Panc1 (cell line): Measurements from ENCODE around the gene OTUB1. TPM values are rescaled to one million over a fixed set of nuclear protein-coding genes. Genes with fewer than 3 reads are reported as not detected.

ENCODE experiments used
- ATAC-seq: fragments of 200-7000 bp; cut with Tn5 transposase; 2 replicates; pipeline ENCODE4 v1.9.1; 2020; ENCODE audit warnings: mild to moderate bottlenecking, moderate library complexity
- BruUV-seq: library from RNA; stranded (reverse); fragments of 400-500 nt; replicated peaks from 2 replicates; lab custom pipeline; 2021; lab: Mats Ljungman, UMichigan
- CTCF ChIA-PET: fragments of 300-600 bp; sonication (Branson Sonifier 250); formaldehyde crosslinking; loops from one replicate; lab custom pipeline; 2022; ENCODE audit warnings: antibody characterized with exemption; lab: Charles Lee
- POLR2A ChIA-PET: fragments of 300-600 bp; sonication (Branson Sonifier 250); formaldehyde crosslinking; loops from one replicate; lab custom pipeline; 2022; ENCODE audit warnings: antibody characterized with exemption; lab: Charles Lee
- DNase-seq: peaks from one replicate; pipeline ENCODE4 v3.0.0-alpha.2; 2010; ENCODE audit warnings: low read depth, low spot score
- H3K27ac ChIP-seq: 2 replicates; pipeline ENCODE4 v1.5.1; 2011; ENCODE audit warnings: mild to moderate bottlenecking, low read length, inconsistent platforms
- H3K27me3 ChIP-seq: fragments of 200-500 bp; sonication (Bioruptor generic); 2 replicates; pipeline ENCODE4 v1.6.0; 2014; ENCODE audit warnings: low read length, inconsistent platforms; ENCODE audit not compliant: control insufficient read depth, insufficient read depth
- H3K36me3 ChIP-seq: fragments of 200-500 bp; sonication (Bioruptor generic); 2 replicates; pipeline ENCODE4 v1.5.1; 2014; ENCODE audit warnings: inconsistent platforms, mild to moderate bottlenecking, low read length, moderate library complexity; ENCODE audit not compliant: control insufficient read depth, insufficient read depth
- H3K4me1 ChIP-seq: 2 replicates; pipeline ENCODE4 v1.5.1; 2011; ENCODE audit warnings: inconsistent platforms, mild to moderate bottlenecking, low read length, moderate library complexity; ENCODE audit not compliant: control insufficient read depth, insufficient read depth
- H3K4me3 ChIP-seq, 2 experiments: 2 replicates each; pipeline ENCODE4 v1.5.1; 2011 to 2012; ENCODE audit warnings: low read depth in 2 of 2, low read length in 2 of 2, mild to moderate bottlenecking in 2 of 2, inconsistent platforms in 1 of 2, moderate library complexity in 1 of 2
- H3K9me3 ChIP-seq: fragments of 200-500 bp; sonication (Bioruptor generic); 2 replicates; pipeline ENCODE4 v1.5.1; 2014; ENCODE audit warnings: low read depth, mild to moderate bottlenecking, inconsistent platforms, low read length, moderate library complexity; ENCODE audit not compliant: control insufficient read depth, insufficient read depth
- CTCF ChIP-seq: fragments of 450-650 bp; IDR thresholded peaks from 2 replicates; pipeline ENCODE4 v1.5.1; 2017; ENCODE audit warnings: mild to moderate bottlenecking
- POLR2AphosphoS5 ChIP-seq: IDR thresholded peaks from 2 replicates; pipeline ENCODE4 v1.6.1; 2012; ENCODE audit warnings: mild to moderate bottlenecking, low read depth, low read length, moderate library complexity
- REST ChIP-seq, 2 experiments: IDR thresholded peaks; 2 replicates each; pipeline ENCODE4 v1.6.1; 2011 to 2012; ENCODE audit warnings: low read depth in 2 of 2, control low read depth in 1 of 2, low read length in 1 of 2, mild to moderate bottlenecking in 1 of 2, moderate library complexity in 1 of 2; ENCODE audit not compliant: insufficient read depth in 1 of 2
- SIN3A ChIP-seq: IDR thresholded peaks from 2 replicates; pipeline ENCODE4 v1.6.1; 2012; ENCODE audit warnings: low read depth, mild to moderate bottlenecking, low read length, moderate library complexity, borderline replicate concordance; ENCODE audit not compliant: insufficient read depth
- TCF7L2 ChIP-seq: IDR thresholded peaks from 2 replicates; pipeline ENCODE4 v1.6.1; 2011; ENCODE audit warnings: mild to moderate bottlenecking, low read depth, low read length, inconsistent platforms
- in situ Hi-C: cut with HindIII; loops from 2 replicates; pipeline ENCODE4 v1.10.0; 2016; ENCODE audit warnings: low sequenced_read_pairs, low pct_unique_long_range_greater_than_20kb
- intact Hi-C: fragments of 100-400 bp; cut with micrococcal nuclease; formaldehyde crosslinking; loops from one replicate; pipeline ENCODE4 v1.10.0; 2022; ENCODE audit not compliant: unreplicated experiment
- total RNA-seq: library from RNA; stranded (reverse); gene quantifications from one replicate; pipeline ENCODE4 v1.2.1, GENCODE V29; 2021; ENCODE audit not compliant: unreplicated experiment

OTUB1 gene
- total RNA-seq, 1 experiment from 2014 or later = 118 TPM

- intact Hi-C loops (no loop called here), in situ Hi-C loops (no loop called here)
- CTCF ChIA-PET = no interaction called here
- no TSS peak for BruUV-seq
- no peak for DNase-seq
- H3K4me1 ChIP-seq = peaks cover 20% of the 10 kb centered on the region
- no peak for TF ChIP-seq TCF7L2
- TF ChIP-seq SIN3A = no peak
- no peak for TF ChIP-seq REST (IDR thresholded peaks at IDR 0.05; ENCODE audit: insufficient read depth in 1 of 2, low read depth in 2 of 2, low read length in 1 of 2)
- POLR2A ChIA-PET = interaction anchor here (0.5 kb wide), 1 partner anchor 11 kb away, joined by 7 read pairs; no protein-coding TSS in a partner anchor
- ATAC-seq = no peak
- no peak overlapping the region for H3K27ac ChIP-seq
- H3K4me3 ChIP-seq = no peak overlapping the region
- no peaks in the 10 kb centered on the region for H3K27me3 ChIP-seq
- H3K36me3 ChIP-seq = no peaks in the 10 kb centered on the region
- H3K9me3 ChIP-seq = no peaks in the 10 kb centered on the region
These were observed 25.1 kb downstream of the OTUB1 start for GRCh38 chr11:64011371-64011770.

GRCh38 chr11:64013141-64013896 lies 27.1 kb downstream of the OTUB1 start:
- no peaks in the 10 kb centered on the region for H3K36me3 ChIP-seq
- intact Hi-C loops (no loop called here), in situ Hi-C loops (no loop called here)
- no TSS peak for BruUV-seq
- no peaks in the 10 kb centered on the region for H3K27me3 ChIP-seq
- CTCF ChIA-PET = no interaction called here
- ATAC-seq = no peak
- H3K27ac ChIP-seq = no peak overlapping the region
- POLR2A ChIA-PET = no interaction called here
- no peak overlapping the region for H3K4me3 ChIP-seq
- TF ChIP-seq CTCF = no peak
- TF ChIP-seq SIN3A = no peak
- TF ChIP-seq REST (IDR thresholded peaks at IDR 0.05; ENCODE audit: insufficient read depth in 1 of 2, low read depth in 2 of 2, low read length in 1 of 2) = no peak
- no peak for TF ChIP-seq POLR2AphosphoS5
- no peak for TF ChIP-seq TCF7L2
- H3K4me1 ChIP-seq = peaks cover 12% of the 10 kb centered on the region; the same call in 1 of the 2 replicates
- H3K9me3 ChIP-seq = no peaks in the 10 kb centered on the region
- no peak for DNase-seq
